Activated CD4-positive, alpha-beta T cell treated with anti-CD3 and anti-CD28 coated beads for 4 hours (primary cell): Measurements from ENCODE around the gene ETNK2.
"Not testable (repeated sequence)": the region's sequence is repeated elsewhere in the genome, so short reads cannot be mapped to it uniquely, and the experiment has no call there.

ENCODE experiments used
- DNase-seq, 2 donors: peaks; one replicate each; pipeline ENCODE4 v3.0.0-alpha.2; 2020

ETNK2 gene

DNA sequence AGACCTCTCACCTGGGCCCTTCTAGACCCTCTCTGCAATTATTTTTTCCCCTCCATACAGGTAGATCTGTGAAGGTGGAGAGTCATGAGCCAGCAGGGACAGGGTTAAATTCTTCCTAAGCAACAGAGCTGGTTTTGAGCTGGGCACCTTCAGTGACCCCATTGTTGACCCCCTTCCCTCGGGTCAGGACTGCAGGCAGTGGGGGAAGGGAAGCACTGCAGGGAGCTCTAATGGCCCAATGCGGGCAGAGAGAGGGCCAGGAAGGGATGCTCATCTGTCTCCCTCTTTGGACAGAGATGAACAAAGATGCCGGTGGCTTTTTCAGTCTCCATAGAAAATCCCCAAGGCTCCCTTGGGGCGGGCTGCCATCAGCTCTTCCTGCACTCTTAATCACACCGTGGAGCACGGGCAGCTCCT, 57.5 kb downstream of the ETNK2 start:
- no peak for DNase-seq

DNA sequence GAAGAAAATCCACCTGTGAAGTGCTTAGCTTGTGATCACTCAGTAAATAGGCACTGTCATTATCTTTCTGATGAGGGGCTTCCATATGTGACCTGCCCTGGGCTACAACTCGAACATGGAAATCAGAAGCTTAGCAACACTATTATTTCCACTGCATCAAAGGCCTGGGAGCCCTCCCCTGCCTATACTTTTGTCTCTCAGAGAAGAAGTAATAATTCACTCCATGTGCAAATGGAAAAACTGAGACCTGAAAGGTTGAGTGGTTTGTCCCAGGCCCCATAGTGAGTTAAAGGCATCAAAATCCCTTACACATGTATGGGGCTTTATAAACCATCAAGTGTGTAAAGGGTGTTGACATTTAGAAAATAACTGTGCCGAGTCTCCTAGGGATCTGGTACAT, 58.1 kb downstream of the ETNK2 start:
- no peak for DNase-seq

DNA sequence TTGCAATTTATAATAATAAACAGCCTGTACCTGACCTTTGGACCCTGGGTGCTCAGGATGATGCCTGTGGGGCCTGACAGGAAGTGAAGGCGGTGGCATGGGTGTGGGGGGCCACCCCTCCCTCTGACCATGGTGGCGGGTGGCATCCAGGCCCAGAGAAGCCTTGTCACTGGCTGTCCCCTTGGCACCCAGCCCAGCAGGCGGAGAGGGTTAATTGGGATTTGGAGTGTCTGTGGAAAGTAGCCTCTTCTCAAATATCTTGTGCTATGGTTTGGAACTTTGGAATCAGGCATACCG, 58.5 kb downstream of the ETNK2 start:
- no peak for DNase-seq

DNA sequence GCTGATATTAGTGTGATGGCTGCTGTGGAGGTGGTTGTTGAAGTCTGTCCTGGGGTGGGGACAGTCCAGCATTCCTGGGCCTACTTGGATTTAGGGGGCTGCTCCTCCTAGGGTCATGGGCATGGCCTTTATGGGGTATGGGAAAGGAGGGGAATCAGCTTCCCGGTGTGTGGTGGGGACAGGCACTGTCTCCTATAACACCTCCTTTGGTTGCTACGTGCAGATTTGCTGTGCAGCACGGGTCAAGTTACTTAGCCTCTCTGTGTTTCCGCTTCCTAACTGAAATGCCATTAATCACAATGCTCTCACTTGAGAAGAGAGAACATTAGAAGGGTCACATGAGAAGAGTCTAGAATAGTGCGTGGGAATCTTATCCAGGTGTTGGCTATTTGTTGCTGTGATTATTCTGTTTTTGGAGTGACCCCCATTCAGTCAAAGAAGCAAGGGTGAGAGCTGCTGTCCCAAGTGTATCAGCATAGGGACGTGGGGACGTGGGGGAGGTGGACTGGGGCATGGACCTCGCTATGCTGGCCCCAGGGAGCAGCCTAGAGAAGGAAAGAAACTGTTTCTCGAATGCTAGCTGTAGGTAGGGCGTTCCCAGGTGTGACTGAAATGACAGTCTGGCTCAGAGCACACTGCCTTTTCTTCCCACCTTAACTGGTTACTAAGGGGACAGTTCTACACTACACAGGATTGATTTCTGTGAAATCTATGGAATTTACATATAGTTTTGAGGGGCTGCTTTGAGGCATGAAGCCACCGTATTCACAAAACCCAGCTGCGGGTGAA, 59.0 kb downstream of the ETNK2 start:
- no peak for DNase-seq

DNA sequence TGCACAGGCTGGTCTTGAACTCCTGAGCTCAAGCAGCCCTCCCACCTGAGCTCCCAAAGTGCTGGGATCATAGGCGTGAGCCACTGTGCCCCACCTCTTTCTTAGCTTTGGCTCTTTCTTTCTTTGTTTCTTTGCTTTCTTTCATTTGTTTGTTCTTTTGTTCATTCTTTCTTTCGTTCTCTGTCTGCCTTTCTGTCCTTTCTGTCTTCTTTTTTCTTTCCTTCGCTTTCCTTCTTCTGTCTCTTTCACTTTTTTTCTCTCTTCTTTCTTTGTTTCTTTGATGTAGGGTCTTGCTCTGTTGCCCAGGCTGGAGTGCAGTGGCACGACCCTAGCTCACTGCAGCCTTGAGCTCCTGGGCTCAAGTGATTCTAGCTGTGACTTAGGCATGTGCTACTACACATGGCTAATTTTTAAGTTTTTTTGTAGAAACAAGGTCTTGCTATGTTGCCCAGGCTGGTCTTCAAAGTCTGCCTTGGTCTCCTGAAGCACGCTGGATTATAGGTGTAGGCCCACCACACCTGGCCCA, 60.0 kb downstream of the ETNK2 start:
- no peak for DNase-seq

DNA sequence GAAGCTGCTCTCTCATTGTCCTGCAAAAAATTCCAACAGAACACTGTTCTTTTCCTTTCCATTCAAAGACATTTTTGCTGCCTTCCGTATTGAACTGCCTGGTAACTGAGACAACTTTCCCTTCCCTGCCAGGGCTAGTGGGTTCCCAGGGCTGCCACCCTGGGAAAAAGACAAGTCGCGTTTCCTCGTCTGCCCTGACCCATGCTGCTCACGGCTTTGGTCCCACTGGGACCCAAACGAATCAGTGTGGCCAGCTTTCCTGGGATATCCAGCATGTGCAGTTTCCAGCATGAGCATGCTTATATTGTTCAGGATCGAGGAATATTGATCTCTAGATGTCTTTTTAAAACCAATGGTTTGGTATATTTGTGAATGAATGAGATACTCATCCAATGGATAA, 60.8 kb downstream of the ETNK2 start:
- DNase-seq: no peak

DNA sequence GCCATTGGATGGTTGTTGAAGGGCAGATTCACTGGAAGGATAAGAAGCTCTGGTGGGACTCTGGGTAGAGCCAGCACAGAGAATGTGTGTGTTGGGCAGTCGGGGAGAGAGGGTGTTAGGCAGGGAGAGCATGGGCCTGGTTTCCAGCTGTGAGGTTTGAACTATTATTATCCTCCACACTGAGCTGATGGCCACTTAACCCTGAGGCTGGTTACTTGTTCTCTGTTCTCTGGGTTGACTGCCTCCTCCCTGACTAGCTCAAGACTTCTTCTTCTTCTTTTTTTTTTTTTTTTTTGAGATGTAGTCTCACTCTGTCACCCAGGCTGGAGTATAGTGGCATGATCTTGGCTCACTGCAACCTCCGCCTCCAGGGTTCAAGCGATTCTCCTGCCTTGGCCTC, 61.7 kb downstream of the ETNK2 start:
- DNase-seq: not testable (repeated sequence)

DNA sequence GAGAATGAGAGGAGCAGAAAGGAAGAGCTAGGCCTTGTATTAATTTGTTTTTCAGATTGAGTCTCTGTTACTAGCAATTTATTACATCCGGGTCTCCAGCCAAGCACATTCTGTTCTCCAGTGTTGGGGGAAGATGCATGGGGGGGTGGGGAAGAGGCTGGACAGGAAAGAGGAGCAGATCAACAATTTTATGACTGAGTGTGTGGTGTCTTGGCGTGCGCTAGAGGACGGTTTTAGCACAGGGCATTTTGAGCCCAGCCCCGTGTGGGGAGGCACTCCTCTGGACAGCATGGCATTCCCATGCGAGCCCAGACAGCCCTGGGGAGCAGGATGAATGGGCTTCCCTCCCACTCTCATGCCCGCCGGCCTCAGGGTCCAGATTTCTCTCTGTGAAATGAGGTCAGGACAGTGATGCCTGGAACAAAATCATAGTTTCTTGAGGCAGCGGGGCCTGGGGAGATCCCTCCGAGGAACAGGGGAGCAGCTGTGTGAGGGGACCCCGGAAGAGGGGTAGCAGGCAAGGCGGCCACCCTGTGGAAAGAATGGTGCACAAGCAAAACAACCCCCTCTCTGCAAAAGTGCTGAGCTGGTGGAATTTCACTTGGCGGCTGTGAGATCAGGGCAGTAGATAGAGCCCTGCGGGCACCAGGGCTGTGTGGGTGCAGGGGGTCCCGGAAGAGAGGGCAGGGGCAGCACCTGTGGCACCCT, 62.6 kb downstream of the ETNK2 start:
- DNase-seq: no peak

DNA sequence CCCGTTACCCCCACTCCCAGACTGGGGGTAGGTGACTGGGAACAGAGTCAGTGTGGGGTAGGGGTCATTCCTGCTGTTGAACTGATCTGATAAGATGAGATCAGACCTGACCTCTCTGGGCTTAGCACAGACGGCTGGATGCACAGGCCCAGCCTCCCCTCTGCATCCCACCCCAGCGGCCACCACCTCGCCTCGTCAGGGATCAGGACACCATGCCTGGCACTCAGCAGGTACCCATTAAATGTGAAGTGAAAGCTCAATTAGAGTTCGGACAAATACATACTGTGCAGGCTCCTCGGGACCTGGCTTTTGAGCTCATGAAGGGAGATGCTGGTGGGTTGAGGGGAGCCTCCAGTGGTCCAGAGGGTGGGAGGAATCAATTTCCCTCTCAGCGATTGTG, 63.2 kb downstream of the ETNK2 start:
- no peak for DNase-seq

DNA sequence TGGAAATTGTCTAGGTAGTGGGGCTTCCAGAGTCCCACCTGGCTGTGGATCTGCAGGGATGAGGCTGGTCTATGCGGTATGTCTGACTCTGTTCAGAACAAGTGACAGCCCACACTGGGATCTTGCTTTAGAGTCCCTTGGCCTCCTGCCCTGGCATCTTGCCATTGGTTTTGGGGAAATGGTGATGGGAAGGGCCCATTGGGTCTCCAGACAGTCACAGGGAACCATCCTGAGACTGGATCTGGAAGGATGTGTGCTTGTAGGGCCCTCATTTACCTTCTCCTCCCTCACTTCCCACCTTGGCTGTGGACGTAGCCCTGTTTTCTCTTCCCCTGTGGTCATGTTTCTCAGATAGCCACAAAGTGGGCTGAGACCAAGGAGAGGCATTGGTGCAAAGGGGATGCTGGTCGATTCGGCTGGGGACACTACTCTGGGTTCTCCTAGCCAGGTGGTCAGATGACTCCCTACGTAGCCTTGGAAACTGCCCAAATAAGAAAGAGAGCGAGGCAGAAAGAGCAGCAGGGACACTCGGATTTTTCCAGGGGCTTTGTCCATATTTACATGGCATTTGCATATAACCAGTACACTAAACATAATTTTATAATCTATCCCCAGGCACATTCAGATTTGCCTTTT, 63.8 kb downstream of the ETNK2 start:
- DNase-seq: no peak

DNA sequence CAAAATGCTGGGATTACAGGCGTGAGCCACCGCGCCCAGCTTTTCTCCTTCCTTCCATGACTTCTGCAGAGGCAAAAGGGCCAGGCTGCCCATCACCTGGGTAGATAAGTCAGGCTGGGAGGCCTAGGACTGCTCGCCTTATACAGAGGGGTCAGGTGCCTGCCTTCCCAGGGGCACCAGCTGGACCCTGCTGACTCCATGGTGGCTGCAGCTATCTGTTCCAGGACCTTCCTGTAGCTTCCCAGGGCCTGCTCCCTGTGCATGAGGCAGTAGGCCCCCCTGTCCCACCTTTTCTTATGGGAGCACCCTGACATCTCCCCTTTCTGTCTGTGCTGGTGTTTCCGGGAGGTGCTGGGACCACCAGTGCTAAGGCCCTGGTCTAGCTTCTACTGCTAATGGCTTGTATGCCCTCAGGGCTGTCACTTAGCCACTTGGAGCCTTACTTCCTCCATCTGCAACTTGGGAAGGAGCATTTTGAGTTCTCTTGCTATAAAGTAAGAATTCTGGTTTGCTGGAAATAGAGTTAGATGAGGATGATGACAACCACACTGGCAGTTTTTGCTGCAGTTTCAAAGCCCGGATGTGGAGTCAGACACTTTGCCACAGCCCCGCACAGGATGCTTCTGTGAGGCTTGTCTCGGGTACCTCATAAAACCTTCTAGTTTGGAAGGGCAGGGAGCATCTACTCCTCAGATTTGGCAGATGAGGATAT, 64.5 kb downstream of the ETNK2 start:
- no peak for DNase-seq

DNA sequence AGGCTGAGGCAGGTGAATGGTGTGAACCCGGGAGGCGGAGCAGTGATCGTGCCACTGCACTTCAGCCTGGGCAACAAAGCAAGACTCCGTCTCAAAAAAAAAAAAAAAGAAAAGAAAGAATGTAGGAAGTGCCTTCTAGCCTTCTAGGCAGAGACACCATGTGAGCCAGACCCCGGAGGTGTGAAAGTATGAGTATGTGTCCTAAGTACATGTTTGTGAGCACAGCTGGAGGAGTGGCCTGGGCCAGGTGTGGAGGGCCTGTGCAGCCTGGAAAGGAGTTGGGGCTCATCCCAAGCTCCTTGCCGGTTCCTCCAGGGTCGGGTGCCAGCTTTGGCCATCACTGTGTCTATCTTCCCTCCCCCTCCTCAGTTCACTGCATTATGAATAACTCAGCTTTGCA, 66.0 kb downstream of the ETNK2 start:
- no peak for DNase-seq

DNA sequence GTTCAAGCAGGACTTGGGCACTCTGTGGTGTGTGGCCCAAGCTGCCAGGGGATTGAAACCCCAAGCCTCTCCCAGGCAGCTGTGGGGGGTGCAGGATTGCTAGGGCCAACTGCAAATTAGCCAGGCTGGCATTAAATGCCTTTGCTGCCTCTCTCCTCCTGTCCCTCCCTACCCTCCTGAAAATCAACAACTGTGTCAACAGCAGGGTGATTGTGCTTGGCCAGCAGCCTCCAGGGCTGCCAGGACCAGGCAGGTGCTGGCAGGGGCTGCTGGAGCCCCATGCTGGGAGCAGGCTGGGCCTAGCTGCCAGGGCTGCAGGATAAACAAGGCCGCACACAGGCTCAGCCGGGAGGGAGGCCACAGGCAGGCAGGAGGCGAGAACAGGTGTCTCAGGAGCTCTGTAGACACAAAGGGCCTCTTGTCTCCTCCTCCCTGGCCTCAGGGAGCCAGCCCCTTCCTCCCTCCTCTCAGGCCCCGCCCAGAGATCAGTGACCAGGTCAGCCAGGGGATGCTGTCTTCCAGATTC, 67.5 kb downstream of the ETNK2 start:
- DNase-seq: no peak

DNA sequence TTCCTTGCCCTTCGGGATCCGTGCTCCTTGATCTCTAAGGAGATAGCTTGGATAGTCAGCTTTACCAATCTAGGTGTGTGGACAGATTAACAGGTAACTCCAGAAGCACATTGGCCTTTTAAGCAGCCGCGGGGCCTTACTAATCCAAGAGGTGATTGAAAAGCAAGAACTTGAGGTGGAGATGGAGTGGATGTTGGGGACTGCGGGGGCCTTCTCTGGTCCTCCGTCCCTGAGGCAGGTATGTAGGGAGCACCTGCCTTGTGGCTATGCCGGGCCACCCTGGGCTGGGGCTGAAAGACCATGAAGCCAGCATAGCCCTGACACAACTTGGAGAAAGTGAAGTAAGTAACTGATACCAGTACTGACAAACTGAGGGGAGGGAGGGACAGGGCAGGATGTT, 68.4 kb downstream of the ETNK2 start:
- no peak for DNase-seq

DNA sequence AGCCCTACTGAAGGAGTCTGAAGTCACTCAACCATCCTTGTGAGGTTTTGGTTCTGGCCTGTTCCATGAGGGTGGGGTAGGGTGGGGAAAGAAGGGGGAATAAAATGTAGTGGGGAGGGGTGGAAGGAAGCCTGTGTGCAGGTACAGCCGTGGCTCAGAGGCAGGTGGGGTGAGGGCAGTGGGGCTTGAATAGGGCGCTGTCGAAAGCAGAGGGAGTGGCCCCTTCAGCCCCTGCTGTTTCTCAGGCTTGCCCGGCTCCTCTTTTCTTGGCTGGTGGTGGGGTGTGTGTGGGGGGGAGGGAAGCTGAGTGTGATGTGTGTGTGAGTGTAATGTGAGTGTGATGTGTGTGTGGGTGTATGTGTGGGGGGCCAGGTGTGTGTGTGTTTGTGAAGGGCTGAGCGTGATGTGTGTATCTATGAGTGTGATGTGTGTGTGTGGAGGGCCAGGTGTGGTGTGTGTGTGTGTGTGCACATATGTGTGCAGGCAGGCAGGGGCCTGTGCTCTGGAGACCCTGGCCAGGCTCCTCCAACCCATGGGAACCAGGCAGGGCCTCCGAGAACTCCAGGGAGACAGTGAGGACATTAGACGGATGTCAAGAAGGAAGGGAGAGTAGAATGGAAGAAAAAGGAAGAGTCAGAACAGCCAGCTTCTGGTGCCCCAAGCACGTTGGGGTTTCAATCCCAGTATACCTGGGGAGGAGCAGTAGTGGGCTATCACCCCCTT, 69.9 kb downstream of the ETNK2 start:
- no peak for DNase-seq

DNA sequence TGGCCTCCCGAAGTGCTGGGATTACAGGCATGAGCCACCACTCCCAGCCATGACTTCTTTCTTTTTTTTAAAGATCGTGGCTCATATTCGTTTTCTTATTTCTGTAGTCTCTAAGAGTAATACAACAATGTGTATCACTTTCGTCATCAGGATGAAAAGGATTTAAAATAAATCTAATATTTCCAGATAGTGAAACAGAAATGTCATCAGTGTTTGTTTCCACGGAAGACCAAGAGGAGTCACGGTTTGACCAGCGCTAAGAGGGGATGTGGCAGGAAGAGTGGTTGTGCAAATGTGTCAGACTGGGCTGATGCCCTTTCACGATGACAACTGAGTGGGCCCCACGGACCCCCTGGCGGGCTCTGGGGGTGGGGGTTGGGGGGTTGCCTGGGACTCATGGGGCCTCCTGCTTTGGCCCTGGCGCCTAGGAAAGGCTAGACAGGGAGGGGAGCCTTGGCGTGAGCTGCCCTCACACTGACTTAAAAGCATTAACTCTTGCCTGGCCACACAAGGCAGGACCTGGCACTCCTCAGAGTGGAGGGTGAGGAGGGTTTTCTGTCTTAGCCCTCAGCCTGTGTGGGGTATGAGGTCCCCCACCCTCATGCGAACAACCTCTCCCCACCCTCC, 70.6 kb downstream of the ETNK2 start:
- no peak for DNase-seq
